HEK293T (cell line): ENCODE results near the gene DPP4.

ENCODE experiments used
- CTCF ChIA-PET: fragments of 350-600 bp; formaldehyde crosslinking; extraction: SDS; loops from one replicate; lab custom pipeline; 2021; ENCODE audit warnings: antibody characterized with exemption, inconsistent platforms; lab: Yijun Ruan, JAX
- POLR2A ChIA-PET: fragments of 350-600 bp; formaldehyde crosslinking; extraction: SDS; loops from one replicate; lab custom pipeline; 2020; ENCODE audit warnings: antibody characterized with exemption, inconsistent platforms; lab: Yijun Ruan, JAX
- DNase-seq: peaks from one replicate; pipeline ENCODE4 v3.0.0; 2012; ENCODE audit warnings: mixed read lengths; ENCODE audit errors: extremely low spot score
- ARNT ChIP-seq: fragments of 450-650 bp; IDR thresholded peaks from 2 replicates; pipeline ENCODE4 v1.6.1; 2017; ENCODE audit warnings: mild to moderate bottlenecking
- BHLHE40 ChIP-seq: fragments of 450-650 bp; IDR thresholded peaks from 2 replicates; pipeline ENCODE4 v1.6.1; 2016; ENCODE audit warnings: mild to moderate bottlenecking, moderate library complexity, borderline replicate concordance
- CTBP1 ChIP-seq: fragments of 450-650 bp; IDR thresholded peaks from 2 replicates; pipeline ENCODE4 v1.6.1; 2016; ENCODE audit warnings: borderline replicate concordance
- ELF4 ChIP-seq: fragments of 450-650 bp; IDR thresholded peaks from 2 replicates; pipeline ENCODE4 v1.6.1; 2017; ENCODE audit warnings: antibody characterized with exemption
- FOXA1 ChIP-seq: fragments of 450-650 bp; IDR thresholded peaks from 2 replicates; pipeline ENCODE4 v1.6.1; 2016; ENCODE audit warnings: mild to moderate bottlenecking
- FOXK2 ChIP-seq: fragments of 450-650 bp; IDR thresholded peaks from 2 replicates; pipeline ENCODE4 v1.6.1; 2016; ENCODE audit warnings: mild to moderate bottlenecking
- FOXM1 ChIP-seq: fragments of 450-650 bp; IDR thresholded peaks from 2 replicates; pipeline ENCODE4 v1.6.1; 2017; ENCODE audit warnings: mild to moderate bottlenecking, borderline replicate concordance
- HDGF ChIP-seq: fragments of 450-650 bp; IDR thresholded peaks from 2 replicates; pipeline ENCODE4 v1.6.1; 2017; ENCODE audit warnings: antibody characterized with exemption, borderline replicate concordance
- L3MBTL2 ChIP-seq: fragments of 450-650 bp; conservative IDR thresholded peaks from 2 replicates; pipeline ENCODE4 v1.6.1; 2016; ENCODE audit warnings: mild to moderate bottlenecking
- LEF1 ChIP-seq: fragments of 450-650 bp; IDR thresholded peaks from 2 replicates; pipeline ENCODE4 v1.6.1; 2017; ENCODE audit warnings: mild to moderate bottlenecking, borderline replicate concordance
- NFRKB ChIP-seq: fragments of 450-650 bp; IDR thresholded peaks from 2 replicates; pipeline ENCODE4 v1.6.1; 2016; ENCODE audit warnings: mild to moderate bottlenecking, moderate library complexity
- PKNOX1 ChIP-seq: fragments of 450-650 bp; IDR thresholded peaks from 2 replicates; pipeline ENCODE4 v1.6.1; 2016
- SP1 ChIP-seq: fragments of 450-650 bp; IDR thresholded peaks from 2 replicates; pipeline ENCODE4 v1.6.1; 2017
- SUZ12 ChIP-seq: fragments of 450-650 bp; IDR thresholded peaks from 2 replicates; pipeline ENCODE4 v1.6.1; 2016; ENCODE audit warnings: mild to moderate bottlenecking
- TARDBP ChIP-seq: fragments of 450-650 bp; IDR thresholded peaks from 2 replicates; pipeline ENCODE4 v1.6.1; 2016
- ZNF384 ChIP-seq: fragments of 450-650 bp; IDR thresholded peaks from 2 replicates; pipeline ENCODE4 v1.6.1; 2016

The DPP4 gene

GRCh38 chr2:162006337-162006736 lies 67.7 kb downstream of the DPP4 start:
- ChIA-PET POLR2A (no interaction called here), CTCF (no interaction called here)
- no peak for TF ChIP-seq HDGF
- no peak for TF ChIP-seq FOXM1
- no peak for TF ChIP-seq ELF4
- no peak for TF ChIP-seq NFRKB
- TF ChIP-seq LEF1, result no peak
- no peak for DNase-seq

- no peak for TF ChIP-seq ZNF384
- TF ChIP-seq ELF4, result no peak
- no peak for TF ChIP-seq BHLHE40
- no peak for TF ChIP-seq FOXM1
- TF ChIP-seq NFRKB, result no peak
- no peak for TF ChIP-seq ARNT
- no peak for TF ChIP-seq TARDBP
- ChIA-PET CTCF (no interaction called here), POLR2A (no interaction called here)
Measured at GRCh38 chr2:162004031-162004430, 70.0 kb downstream of the DPP4 start.

GRCh38 chr2:162002623-162003235 lies 71.3 kb downstream of the DPP4 start:
- POLR2A ChIA-PET, result no interaction called here
- CTCF ChIA-PET, result no interaction called here
- DNase-seq, result no peak
- TF ChIP-seq SUZ12, result no peak
- no peak for TF ChIP-seq FOXM1
- no peak for TF ChIP-seq BHLHE40
- no peak for TF ChIP-seq TARDBP
- no peak for TF ChIP-seq HDGF

More at GRCh38 chr2:162004031-162004430, 70.0 kb downstream of the DPP4 start:
- no peak for DNase-seq

- no peak for DNase-seq
- TF ChIP-seq LEF1 (no peak), FOXK2 (no peak)
- POLR2A ChIA-PET, result no interaction called here
- CTCF ChIA-PET, result no interaction called here
Measured at GRCh38 chr2:162000431-162000830, 73.6 kb downstream of the DPP4 start.

- no peak for TF ChIP-seq TARDBP
- TF ChIP-seq HDGF, result no peak
- TF ChIP-seq PKNOX1, result no peak
- no peak for TF ChIP-seq ZNF384
- TF ChIP-seq NFRKB, result no peak
- no peak for TF ChIP-seq ARNT
- no peak for TF ChIP-seq SP1
- TF ChIP-seq LEF1, result no peak
- no peak for TF ChIP-seq SUZ12
- TF ChIP-seq ELF4, result no peak
- TF ChIP-seq FOXK2, result no peak
- no peak for TF ChIP-seq FOXM1
- TF ChIP-seq CTBP1, result no peak
- TF ChIP-seq L3MBTL2, result no peak
- TF ChIP-seq FOXA1, result no peak
- no peak for TF ChIP-seq BHLHE40
- DNase-seq, result no peak
- POLR2A ChIA-PET, result no interaction called here
- CTCF ChIA-PET, result no interaction called here
Measured at GRCh38 chr2:161999321-161999720, 74.7 kb downstream of the DPP4 start.

GRCh38 chr2:161998857-161999256 lies 75.2 kb downstream of the DPP4 start:
- DNase-seq, result no peak
- ChIA-PET CTCF (no interaction called here), POLR2A (no interaction called here)
- no peak for TF ChIP-seq ZNF384

- ChIA-PET POLR2A (no interaction called here), CTCF (no interaction called here)
- DNase-seq, result no peak
- TF ChIP-seq ELF4 (no peak), NFRKB (no peak), FOXK2 (no peak), LEF1 (no peak), ZNF384 (no peak), ARNT (no peak), TARDBP (no peak), L3MBTL2 (no peak), PKNOX1 (no peak), HDGF (no peak), SP1 (no peak)
Measured at GRCh38 chr2:161997916-161998471, 76.0 kb downstream of the DPP4 start.

GRCh38 chr2:161995553-161996016 lies 78.4 kb downstream of the DPP4 start:
- ChIA-PET CTCF (no interaction called here), POLR2A (no interaction called here)
- TF ChIP-seq LEF1 (no peak), PKNOX1 (no peak), ARNT (no peak), FOXA1 (no peak), SUZ12 (no peak), CTBP1 (no peak), TARDBP (no peak), L3MBTL2 (no peak), ZNF384 (no peak), FOXM1 (no peak), NFRKB (no peak), HDGF (no peak), ELF4 (no peak)
- no peak for DNase-seq
